NCI-H2227 (cell line): ENCODE measurements around the gene ANKMY2.
"Not testable (repeated sequence)": the region's sequence is repeated elsewhere in the genome, so short reads cannot be mapped to it uniquely, and the experiment has no call there.

Experiments
- DNase-seq: peaks from one replicate; lab custom pipeline; 2025; ENCODE audit not compliant: unreplicated experiment; lab: John Stamatoyannopoulos, UW

The ANKMY2 gene

DNA sequence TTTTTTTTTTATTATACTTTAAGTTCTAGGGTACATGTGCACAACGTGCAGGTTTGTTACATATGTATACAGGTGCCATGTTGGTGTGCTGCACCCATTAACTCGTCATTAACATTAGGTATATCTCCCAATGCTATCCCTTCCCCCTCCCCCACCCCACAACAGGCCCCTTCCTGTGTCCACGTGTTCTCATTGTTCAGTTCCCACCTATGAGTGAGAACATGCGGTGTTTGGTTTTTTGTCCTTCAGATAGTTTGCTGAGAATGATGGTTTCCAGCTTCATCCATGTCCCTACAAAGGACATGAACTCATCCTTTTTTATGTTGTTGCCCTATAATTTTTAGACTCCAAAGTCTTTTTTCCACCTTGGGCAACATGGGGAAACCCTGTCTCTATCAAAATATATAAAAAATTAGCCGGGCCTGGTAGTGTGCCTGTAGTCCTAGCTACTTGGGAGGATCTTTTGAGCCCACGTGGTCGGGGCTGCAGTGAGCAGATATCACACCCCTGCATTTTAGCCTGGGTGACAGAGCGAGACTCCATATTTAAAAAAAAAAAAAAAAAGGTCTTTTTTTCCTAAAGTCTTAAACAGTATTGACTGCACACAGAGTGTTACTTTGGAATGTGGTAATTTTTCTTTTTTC lies 14.4 kb upstream of the ANKMY2 start:
- DNase-seq, result not testable (repeated sequence)

- no peak for DNase-seq
Observed at GRCh38 chr7:16657656-16658279, 12.2 kb upstream of the ANKMY2 start.

DNA sequence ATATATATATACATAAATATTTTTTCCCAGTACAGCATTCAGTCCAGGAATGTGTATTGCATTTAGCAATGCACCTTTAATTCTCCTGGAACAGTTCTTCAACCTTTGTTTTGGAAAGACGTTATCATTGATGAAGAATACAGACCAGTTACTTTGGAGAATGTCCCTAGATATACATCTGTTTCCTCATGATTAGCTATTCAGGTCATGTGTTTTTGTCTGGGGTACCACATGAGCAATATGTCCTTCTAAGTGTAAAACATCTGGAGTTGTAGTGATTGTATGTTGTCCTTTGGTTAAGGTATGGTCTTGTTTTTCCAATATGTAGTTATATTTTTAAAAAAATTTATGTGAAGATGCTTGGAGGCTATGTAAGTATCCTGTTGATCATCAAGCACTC lies 10.6 kb upstream of the ANKMY2 start:
- no peak for DNase-seq

- no peak for DNase-seq
Observed at GRCh38 chr7:16655394-16655793, 9.8 kb upstream of the ANKMY2 start.

- no peak for DNase-seq
Observed at GRCh38 chr7:16652888-16653287, 7.3 kb upstream of the ANKMY2 start.

- no peak for DNase-seq
Observed at GRCh38 chr7:16652240-16652583, 6.7 kb upstream of the ANKMY2 start.

DNA sequence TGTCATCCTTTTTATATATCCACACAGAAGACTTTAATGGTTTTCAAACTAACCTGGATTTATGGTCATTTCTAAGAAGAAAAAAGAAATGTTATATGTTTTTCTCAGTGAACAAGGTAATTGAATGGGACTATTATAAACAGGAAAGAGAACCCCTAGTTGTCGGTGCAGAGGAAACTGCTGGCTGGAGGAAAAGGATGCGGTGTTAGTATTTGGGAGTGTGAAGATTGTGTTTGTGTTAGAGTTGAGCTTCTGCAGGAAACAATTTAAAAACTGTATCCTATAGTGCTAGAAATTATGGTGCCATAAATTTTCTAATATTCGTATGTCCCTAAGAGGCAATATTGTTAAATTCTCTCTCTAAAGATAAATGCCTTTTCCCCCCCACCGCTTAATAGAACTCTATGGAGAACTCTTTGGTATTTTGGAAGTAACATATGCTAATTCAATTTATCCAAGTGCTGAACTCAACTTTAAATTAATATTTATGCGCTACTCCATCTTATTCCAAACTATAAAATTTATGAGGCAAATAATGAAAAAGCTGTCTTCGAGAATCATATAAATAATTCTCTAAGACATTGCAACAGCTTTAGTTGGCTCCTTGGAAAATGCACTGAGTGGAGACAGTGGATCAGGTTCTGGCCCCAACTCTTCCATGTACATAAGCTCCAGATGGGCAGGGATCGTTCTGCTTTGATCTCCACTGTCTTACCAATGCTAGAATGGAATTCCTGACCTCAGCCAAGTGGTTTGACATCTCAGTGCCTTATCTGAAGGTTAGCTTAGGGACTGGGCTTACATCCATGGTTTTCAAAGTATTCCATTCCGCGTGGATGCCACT lies 6.1 kb upstream of the ANKMY2 start:
- DNase-seq, result no peak

GRCh38 chr7:16650266-16650665 lies 4.7 kb upstream of the ANKMY2 start:
- DNase-seq, result no peak

GRCh38 chr7:16649196-16649595 lies 3.6 kb upstream of the ANKMY2 start:
- no peak for DNase-seq

- peak; percentile 10 for DNase-seq
Observed at GRCh38 chr7:16648551-16648950, 3.0 kb upstream of the ANKMY2 start.

DNA sequence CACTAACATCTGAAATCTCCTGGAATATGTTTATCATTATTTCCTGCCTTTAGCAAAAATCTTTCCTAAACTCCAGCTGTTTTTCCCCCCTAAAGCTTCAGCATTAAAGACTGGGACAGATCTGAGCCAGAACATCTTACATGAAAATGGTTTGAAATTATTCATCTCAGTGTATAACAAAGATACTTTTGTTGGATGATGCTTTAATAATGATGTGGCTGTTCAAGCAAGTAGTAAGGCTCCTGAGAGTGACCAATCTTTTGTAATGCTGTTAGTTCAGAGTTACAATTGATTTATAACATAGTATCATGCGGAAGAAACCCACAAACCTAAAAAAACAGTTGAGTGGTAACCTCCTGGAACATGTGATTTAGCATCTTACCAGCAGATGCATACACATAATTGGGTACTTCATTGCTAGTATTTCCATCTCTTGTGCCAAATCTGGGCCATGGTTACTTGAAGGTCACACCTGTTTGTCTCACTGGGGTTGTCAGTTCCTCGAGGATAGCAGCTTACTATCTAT lies 1.9 kb upstream of the ANKMY2 start:
- DNase-seq, result peak; percentile 5

DNA sequence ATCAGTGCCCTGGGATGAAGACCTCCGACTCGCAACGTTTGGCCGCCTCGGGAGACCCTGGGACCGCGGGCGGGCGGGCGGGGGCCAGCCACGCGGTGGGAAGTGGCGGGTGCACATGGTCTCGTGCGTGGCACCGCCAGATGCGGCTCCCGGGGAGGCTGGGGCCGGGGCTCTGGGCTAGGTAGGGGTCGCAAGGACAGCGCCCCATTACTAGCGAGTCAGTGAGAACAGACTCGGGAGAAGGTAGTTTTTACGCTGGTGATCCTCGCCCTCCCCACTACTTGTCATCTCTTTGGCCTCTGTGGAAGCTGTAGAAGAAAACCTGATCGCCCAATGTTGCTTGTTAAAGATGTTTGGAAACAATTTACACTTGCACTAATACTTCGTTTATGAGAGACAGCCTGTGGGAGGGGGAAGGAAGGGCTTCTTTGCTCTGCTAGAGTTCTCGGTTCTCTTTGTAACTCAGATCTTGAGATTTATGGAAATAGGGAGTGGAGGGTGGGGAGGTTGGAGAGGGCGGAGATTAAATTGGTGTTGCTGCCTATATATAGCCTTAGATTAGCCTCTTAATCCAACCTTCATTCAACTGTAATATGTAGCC lies 1.0 kb upstream of the ANKMY2 start:
- DNase-seq, result no peak

- DNase-seq, result peak; percentile 64
Observed at GRCh38 chr7:16644636-16645592, 640 bp downstream of the ANKMY2 start.

GRCh38 chr7:16644157-16644556 lies 1.4 kb downstream of the ANKMY2 start:
- no peak for DNase-seq

GRCh38 chr7:16638282-16639280 lies 7.0 kb downstream of the ANKMY2 start:
- peak; percentile 31 for DNase-seq

DNA sequence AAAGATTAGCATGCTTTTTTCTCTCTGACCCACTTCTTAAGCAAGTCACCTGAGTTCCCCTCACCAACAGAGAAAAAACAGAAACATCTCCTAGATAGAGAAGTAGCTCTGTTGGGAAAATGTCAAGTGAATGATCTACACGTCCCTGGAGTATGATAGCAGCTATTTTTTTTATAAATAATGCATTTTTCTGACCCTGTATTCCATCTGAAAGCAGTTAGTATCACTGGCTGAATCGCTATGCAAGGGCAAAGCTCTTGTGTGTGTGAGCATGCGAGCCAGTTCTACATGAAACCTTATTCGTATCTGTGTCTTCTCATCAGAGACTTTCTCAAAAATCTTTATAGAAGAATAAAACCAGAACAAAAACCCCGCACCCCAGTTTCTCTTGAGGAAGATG lies 8.2 kb downstream of the ANKMY2 start:
- no peak for DNase-seq

DNA sequence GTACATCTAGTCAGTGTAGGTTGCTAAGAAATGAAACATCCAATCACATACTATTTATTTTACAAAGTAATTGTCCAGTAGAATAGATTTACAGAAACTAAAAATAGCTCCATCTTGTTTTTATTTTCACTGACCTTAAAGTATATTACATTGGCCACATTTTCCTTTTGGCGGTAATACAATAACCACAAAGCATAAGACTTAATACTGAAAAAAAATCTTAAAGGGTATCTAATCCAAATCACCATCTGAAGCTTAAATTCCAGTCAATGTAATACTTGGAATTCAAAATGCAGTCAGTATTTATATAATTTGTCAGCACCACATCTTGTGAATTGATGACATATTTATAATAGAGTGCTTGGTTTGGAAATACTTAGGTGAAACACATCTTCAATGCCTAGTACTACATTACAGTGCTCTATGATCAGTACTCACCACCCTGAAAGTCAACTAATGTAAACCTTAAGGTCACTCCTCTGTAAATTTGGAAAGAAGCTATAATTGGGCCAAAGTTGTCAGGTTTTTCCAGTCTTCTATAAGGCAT lies 8.9 kb downstream of the ANKMY2 start:
- DNase-seq, result no peak

DNA sequence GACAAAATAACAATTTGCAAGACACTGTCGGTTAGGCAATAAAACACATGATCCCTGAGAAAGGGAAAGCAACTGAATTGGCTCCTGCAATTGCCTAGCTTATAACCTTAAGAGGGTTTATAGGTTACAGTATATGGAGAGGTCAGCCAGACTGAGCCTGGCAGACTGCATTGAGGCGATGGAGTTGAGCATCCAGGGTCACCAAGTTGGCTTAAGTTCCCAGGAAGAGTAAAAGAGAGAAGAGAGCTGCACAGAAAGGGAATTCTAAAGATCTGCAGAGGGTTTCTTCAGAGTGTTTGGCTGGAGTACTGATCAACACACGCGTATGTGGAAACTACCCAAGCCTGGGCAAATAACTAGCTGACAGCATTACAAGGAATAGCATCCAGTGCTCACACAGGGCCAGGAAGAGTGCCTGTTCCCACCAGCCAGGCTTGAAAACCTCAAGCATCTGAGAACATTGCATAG lies 11.2 kb downstream of the ANKMY2 start:
- no peak for DNase-seq

- no peak for DNase-seq
Observed at GRCh38 chr7:16630654-16631053, 14.9 kb downstream of the ANKMY2 start.
